ENCODE measurements around the gene ZNF416. TPM values are rescaled to one million over a fixed set of nuclear protein-coding genes. Genes with fewer than 3 reads are reported as not detected.

ZNF416 gene
- total RNA-seq, 4 donors from 2014 or later = 0.87 to 2.0 (median 1.4) TPM

GRCh38 chr19:57563547-57563946 is 15.2 kb downstream of the ZNF416 start:
- peaks cover 9 to 14% of the 10 kb centered on the region in 2 donors for H3K4me1 ChIP-seq
- intact Hi-C loops (cut with DNase I; ENCODE audit: low total_unique reads) (no loop called here), in situ Hi-C loops (cut with MboI; ENCODE audit: low sequenced_read_pairs in 4 of 4) (no loop called here)
- no peak for TF ChIP-seq CTCF (IDR thresholded peaks at IDR 0.05 in 4 of 5, conservative IDR thresholded peaks at IDR 0.05 in 1 of 5)
- TF ChIP-seq POLR2A (IDR thresholded peaks at IDR 0.05) = no peak
- peaks cover 0 to 36% (median 14%) of the 10 kb centered on the region in 3 donors for H3K9me3 ChIP-seq
- DNase-seq (no peak), ATAC-seq (no peak)
- no peak overlapping the region for H3K4me3 ChIP-seq
- no peaks in the 10 kb centered on the region for H3K36me3 ChIP-seq
- no peak overlapping the region for H3K27ac ChIP-seq
- H3K27me3 ChIP-seq = no peaks in the 10 kb centered on the region

GRCh38 chr19:57560049-57560491 is 18.6 kb downstream of the ZNF416 start:
- Histone ChIP-seq H3K4me1 (peaks cover 16 to 26% of the 10 kb centered on the region in 2 donors), H3K9me3 (peaks cover 0 to 1% (median 0%) of the 10 kb centered on the region in 3 donors), H3K27me3 (no peaks in the 10 kb centered on the region), H3K36me3 (peaks cover 0 to 14% of the 10 kb centered on the region in 2 donors), H3K4me3 (peak overlapping the region; percentile 82 to 96 (median 90)), H3K27ac (peak overlapping the region; percentile 69 to 86 (median 74))
- in situ Hi-C loops (cut with MboI; ENCODE audit: low sequenced_read_pairs in 4 of 4) (no loop called here), intact Hi-C loops (cut with DNase I; ENCODE audit: low total_unique reads) (no loop called here)
- DNase-seq (peak in 1 of 2 donors; percentile 14), ATAC-seq (no peak)
- TF ChIP-seq POLR2A (IDR thresholded peaks at IDR 0.05) = no peak
- no peak for TF ChIP-seq CTCF (IDR thresholded peaks at IDR 0.05 in 4 of 5, conservative IDR thresholded peaks at IDR 0.05 in 1 of 5)

- no peaks in the 10 kb centered on the region for H3K9me3 ChIP-seq
- TF ChIP-seq CTCF (IDR thresholded peaks at IDR 0.05 in 4 of 5, conservative IDR thresholded peaks at IDR 0.05 in 1 of 5) (no peak), POLR2A (IDR thresholded peaks at IDR 0.05) (peak in 1 of 2 donors; percentile 51)
- ATAC-seq (peak; percentile 96 to 98), DNase-seq (peak; percentile 82 to 88)
- peaks cover 16 to 26% of the 10 kb centered on the region in 2 donors for H3K4me1 ChIP-seq
- H3K4me3 ChIP-seq = peak within 1 kb of the TSS; percentile 82 to 96 (median 90)
- peak within 1 kb of the TSS; percentile 69 to 86 (median 74) for H3K27ac ChIP-seq
- peaks cover 0 to 19% of the 10 kb centered on the region in 2 donors for H3K36me3 ChIP-seq
- H3K27me3 ChIP-seq = no peaks in the 10 kb centered on the region
- intact Hi-C loops (cut with DNase I; ENCODE audit: low total_unique reads) (loop anchor here (1.0 to 5.0 kb wide), 4 partner anchors 19 to 82 kb away; partner anchors contain the start of genes ZNF416, ZNF530, ZNF549 and ZNF772), in situ Hi-C loops (cut with MboI; ENCODE audit: low sequenced_read_pairs in 4 of 4) (no loop called here)
These were observed 19.2 kb downstream of the ZNF416 start, which contains the start of gene ZNF550 for GRCh38 chr19:57559404-57560025. TSS of gene ZNF550 (minus strand) at chr19:57559863. CDS start at chr19:57559682, 181 bp downstream.

- H3K9me3 ChIP-seq = peaks cover 0 to 2% (median 0%) of the 10 kb centered on the region in 3 donors
- TF ChIP-seq POLR2A (IDR thresholded peaks at IDR 0.05) (no peak), CTCF (IDR thresholded peaks at IDR 0.05 in 4 of 5, conservative IDR thresholded peaks at IDR 0.05 in 1 of 5) (no peak)
- DNase-seq = no peak
- H3K4me1 ChIP-seq = peaks cover 16 to 26% of the 10 kb centered on the region in 2 donors
- intact Hi-C loops (cut with DNase I; ENCODE audit: low total_unique reads) = loop anchor here (1.0 to 5.0 kb wide), 4 partner anchors 19 to 82 kb away; partner anchors contain the start of genes ZNF416, ZNF530, ZNF549 and ZNF772
- ATAC-seq = peak; percentile 11 to 19
- peak overlapping the region; percentile 69 to 86 (median 74) for H3K27ac ChIP-seq
- peak overlapping the region; percentile 82 to 96 (median 90) for H3K4me3 ChIP-seq
- in situ Hi-C loops (cut with MboI; ENCODE audit: low sequenced_read_pairs in 4 of 4) = no loop called here
- H3K36me3 ChIP-seq = peaks cover 0 to 25% of the 10 kb centered on the region in 2 donors
- no peaks in the 10 kb centered on the region for H3K27me3 ChIP-seq
These were observed 19.7 kb downstream of the ZNF416 start for GRCh38 chr19:57559008-57559403.

All from gastrocnemius medialis (tissue), 4 donors.